Measurements from ENCODE around the gene FAM89B. TPM values are rescaled to one million over a fixed set of nuclear protein-coding genes. Genes with fewer than 3 reads are reported as not detected.
A peak's percentile ranks its signal among the peaks of the same experiment; 100 is the strongest.
"Not testable (repeated sequence)": the region's sequence is repeated elsewhere in the genome, so short reads cannot be mapped to it uniquely, and the experiment has no call there.

Gene FAM89B
- 49.6 and 67.9 TPM in 2 replicates for total RNA-seq (2014; rRNA removed)
- 59.8 TPM for polyA plus RNA-seq (2012)

- peak; percentile 79 for DNase-seq (ENCODE audit: low read depth)
Measured at GRCh38 chr11:65572356-65573051, at the start of gene FAM89B. Gene FAM89B, plus strand, starts transcription at chr11:65572538. Its CDS starts 132 bp downstream, at chr11:65572670.

DNA sequence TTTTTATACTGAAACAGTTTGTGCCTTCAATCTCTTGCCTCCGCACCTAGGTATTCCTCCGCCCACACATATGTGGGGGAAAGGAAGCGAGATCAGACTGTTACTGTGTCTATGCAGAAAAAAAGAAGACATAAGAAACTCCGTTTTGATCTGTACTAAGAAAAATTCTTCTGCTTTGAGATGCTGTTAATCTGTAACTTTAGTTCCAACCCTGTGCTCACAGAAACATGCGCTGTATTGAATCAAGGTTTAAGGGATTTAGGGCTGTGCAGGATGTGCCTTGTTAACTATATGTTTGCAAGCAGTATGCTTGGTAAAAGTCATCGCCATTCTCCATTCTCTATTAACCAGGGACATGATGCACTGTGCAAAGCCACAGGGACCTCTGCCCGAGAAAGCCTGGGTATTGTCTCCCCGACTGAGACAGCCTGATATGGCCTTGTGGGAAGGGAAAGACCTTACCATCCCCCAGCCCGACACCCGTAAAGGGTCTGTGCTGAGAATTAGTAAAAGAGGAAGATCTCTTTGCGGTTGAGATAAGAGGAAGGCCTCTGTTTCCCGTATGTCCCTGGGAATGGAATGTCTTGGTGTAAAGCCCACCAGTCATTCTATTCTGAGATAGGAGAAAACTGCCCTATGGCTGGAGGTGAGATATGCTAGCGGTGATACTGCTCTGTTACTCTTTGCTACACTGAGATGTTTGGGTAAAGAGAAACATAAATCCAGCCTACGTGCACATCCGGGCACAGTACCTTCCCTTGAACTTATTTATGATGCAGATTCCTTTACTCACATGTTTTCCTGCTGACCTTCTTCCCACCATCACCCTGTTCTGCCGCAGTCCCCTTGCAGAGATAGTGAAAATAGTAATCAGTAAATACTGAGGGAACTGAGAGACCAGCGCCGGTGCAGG, 49.4 kb upstream of the FAM89B start:
- not testable (repeated sequence) for DNase-seq (ENCODE audit: low read depth)

DNA sequence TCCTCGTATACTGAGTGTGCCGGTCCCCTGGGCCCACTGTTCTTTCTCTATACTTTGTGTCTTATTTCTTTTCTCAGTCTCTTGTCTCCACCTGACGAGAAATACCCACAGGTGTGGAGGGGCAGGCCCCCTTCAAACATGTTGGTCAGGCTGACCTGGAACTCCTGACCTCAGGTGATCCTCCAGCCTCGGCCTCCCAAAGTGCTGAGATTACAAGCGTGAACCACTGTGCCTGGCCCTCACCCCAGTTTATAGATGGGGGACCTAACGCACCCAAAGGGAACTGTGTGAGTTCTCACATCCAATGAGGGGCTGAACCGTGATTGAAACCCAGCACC, 48.7 kb upstream of the FAM89B start:
- not testable (repeated sequence) for DNase-seq (ENCODE audit: low read depth)

DNA sequence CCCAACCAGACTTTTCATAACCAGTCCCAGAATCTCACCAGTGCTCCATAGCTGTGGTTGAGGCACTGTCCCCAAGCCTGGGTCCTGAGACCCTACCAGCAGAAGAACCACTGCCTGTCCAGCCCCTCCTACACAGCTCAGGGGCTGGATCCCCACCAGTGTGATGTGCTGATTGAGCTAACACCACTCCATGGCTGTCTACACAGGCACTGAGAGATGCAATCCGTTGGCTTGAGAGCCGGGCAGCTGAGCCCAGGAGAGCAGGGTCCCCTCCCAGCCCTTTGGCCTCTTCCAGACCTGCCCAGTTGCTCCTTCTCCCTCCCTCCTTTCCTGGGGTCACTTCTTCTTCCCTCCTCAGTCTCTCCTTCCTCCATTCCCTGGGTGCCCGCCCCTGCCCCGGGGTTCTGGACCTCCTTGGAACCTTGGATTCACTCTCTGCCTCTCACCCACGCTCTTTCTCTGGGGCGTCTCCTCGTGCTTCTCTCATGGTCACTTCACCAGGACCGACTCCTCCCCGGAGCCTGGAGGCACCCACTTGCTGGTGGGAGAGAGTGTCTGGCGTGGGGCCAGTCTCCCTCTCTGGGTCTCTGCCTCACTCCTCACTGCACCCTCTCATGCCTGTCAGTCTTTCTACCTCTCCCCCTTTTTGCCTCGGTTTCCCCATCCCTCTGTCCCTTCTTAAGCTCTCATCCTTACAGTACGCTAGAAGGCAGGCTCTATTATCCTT, 48.2 kb upstream of the FAM89B start:
- no peak for DNase-seq (ENCODE audit: low read depth)

DNA sequence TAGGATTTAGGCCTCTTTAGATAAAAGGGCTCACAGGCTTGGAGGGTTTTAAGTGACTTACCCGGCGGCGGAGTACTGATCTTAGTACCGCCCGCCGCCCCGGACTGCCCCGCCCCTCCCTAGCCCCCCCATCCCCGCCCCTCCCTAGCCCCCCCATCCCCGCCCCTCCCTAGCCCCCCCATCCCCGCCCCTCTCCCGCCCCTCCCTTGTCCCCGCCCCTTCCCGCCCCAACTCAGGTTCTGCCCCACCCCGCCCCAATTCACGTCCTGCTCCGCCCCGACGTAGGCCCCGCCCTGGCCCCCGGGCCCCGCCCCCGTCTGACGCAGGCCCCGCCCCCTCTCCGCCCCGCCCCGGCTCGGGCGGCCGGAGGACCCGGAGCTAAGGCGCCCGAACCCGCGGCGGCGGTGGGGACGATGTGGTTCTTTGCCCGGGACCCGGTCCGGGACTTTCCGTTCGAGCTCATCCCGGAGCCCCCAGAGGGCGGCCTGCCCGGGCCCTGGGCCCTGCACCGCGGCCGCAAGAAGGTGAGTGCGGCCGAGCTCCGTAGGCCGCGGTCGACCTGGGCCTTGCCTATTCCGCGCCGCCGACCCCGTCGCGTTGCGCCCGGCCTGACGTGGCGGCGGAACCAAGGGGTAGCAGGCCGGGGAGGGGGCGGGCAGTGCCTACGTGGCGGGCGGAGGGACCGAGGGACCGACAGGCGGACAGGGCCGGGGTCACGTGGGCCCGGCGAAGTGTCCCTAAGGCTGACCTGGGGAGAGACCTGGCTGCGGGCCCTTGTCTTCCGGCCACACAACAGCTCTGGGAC, 47.4 kb upstream of the FAM89B start, which contains the start of gene SCYL1:
TSS of gene SCYL1 (plus strand) at position 343 of the 805 bp plus-strand sequence. CDS start at position 414, 71 bp downstream.
- DNase-seq (ENCODE audit: low read depth) = peak; percentile 66

- no peak for DNase-seq (ENCODE audit: low read depth)
Measured at GRCh38 chr11:65525546-65526480, 46.5 kb upstream of the FAM89B start.

DNA sequence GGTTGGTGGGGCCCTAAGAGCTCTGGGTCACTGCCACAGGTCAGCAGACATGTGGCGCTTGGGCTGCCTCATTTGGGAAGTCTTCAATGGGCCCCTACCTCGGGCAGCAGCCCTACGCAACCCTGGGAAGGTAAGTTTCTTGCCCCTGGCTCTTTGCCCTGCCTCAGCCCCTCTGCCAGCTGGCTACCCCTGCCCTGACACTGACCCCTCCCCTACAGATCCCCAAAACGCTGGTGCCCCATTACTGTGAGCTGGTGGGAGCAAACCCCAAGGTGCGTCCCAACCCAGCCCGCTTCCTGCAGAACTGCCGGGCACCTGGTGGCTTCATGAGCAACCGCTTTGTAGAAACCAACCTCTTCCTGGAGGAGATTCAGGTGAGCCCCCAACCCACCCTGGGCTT, 45.6 kb upstream of the FAM89B start:
- no peak for DNase-seq (ENCODE audit: low read depth)

- DNase-seq (ENCODE audit: low read depth) = no peak
Measured at GRCh38 chr11:65528819-65529350, 43.5 kb upstream of the FAM89B start.

GRCh38 chr11:65529475-65530156, 42.7 kb upstream of the FAM89B start:
- no peak for DNase-seq (ENCODE audit: low read depth)

DNA sequence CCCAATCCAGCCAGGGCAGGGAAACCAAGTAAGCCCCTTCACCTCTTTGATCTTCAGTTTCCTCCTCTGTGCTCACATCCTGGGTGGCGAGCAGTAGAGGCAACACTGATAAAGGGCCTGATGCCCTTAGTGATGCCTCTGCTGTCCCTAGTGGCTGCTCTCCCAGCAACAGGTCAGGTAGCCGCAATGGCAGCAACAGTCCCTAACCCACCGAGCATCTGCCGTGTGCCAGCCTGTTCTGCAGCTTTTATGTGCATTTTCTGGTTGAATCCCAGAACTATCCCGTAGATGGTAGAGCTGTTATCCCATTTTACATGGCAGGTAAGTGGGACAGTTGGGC, 42.2 kb upstream of the FAM89B start:
- DNase-seq (ENCODE audit: low read depth) = no peak

- no peak for DNase-seq (ENCODE audit: low read depth)
Measured at GRCh38 chr11:65532388-65533064, 39.8 kb upstream of the FAM89B start.

GRCh38 chr11:65535102-65535501, 37.2 kb upstream of the FAM89B start:
- no peak for DNase-seq (ENCODE audit: low read depth)

DNA sequence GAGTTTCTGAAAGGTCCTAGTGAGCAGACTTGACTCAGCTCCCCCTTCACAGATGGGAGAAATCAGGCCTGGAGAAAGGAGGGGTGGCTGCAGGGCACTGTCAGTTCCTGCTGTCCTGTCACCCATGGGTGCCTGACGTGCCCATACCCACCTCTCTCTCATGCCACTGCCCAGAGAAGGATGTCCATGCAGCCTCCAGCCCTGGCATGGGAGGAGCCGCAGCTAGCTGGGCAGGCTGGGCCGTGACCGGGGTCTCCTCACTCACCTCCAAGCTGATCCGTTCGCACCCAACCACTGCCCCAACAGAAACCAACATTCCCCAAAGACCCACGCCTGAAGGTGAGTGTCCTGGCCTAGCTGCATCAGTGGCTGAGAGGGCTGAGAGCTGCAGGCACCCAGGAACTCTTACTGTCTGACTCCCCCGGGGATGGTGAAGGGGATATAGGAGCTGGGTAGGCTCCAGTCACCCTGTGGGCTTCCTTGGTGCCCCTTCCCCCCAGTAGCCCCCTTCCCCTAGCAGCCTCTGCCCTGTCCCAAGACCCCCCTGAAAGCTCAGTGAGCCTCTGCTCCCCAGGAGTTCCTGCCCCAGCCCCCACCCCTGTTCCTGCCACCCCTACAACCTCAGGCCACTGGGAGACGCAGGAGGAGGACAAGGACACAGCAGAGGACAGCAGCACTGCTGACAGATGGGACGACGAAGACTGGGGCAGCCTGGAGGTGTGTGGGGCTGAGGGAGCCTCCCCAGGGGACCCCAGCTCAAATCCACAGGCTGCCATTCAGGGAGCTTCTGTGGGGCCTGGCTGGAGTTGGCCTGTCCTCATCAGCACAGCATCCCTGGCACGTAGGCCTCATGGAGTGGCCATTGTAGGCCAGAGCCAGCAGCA, 35.7 kb upstream of the FAM89B start:
- DNase-seq (ENCODE audit: low read depth) = no peak

GRCh38 chr11:65537296-65537597, 35.1 kb upstream of the FAM89B start:
- no peak for DNase-seq (ENCODE audit: low read depth)

- DNase-seq (ENCODE audit: low read depth) = peak; percentile 66
Measured at GRCh38 chr11:65537620-65538231, 34.6 kb upstream of the FAM89B start.

GRCh38 chr11:65538232-65538914, 34.0 kb upstream of the FAM89B start:
- DNase-seq (ENCODE audit: low read depth) = no peak

Data from LHCN-M2 (cell line).